H9 (cell line): ENCODE data around the gene DAB2IP. TPM values are rescaled to one million over a fixed set of nuclear protein-coding genes. Genes with fewer than 3 reads are reported as not detected.

Experiments
- DNase-seq: peaks from one replicate; pipeline ENCODE4 v3.0.0-alpha.2; 2017
- H2AFZ ChIP-seq: one replicate; pipeline ENCODE4 v1.6.1; 2013; ENCODE audit warnings: mild to moderate bottlenecking, low read length, control low read depth, moderate library complexity
- H2AK5ac ChIP-seq: 2 replicates; pipeline ENCODE4 v1.6.1; 2013; ENCODE audit warnings: low read length, control low read depth, mixed read lengths; ENCODE audit not compliant: insufficient read length
- H2BK120ac ChIP-seq: one replicate; pipeline ENCODE4 v1.6.1; 2013; ENCODE audit warnings: low read depth, mild to moderate bottlenecking, low read length, control low read depth, inconsistent platforms; ENCODE audit not compliant: poor library complexity, severe bottlenecking
- H2BK12ac ChIP-seq: 2 replicates; pipeline ENCODE4 v1.6.1; 2013; ENCODE audit warnings: low read length, control low read depth, mixed read lengths, low read depth; ENCODE audit not compliant: insufficient read length
- H2BK15ac ChIP-seq: 2 replicates; pipeline ENCODE4 v1.6.1; 2013; ENCODE audit warnings: low read depth, low read length, control low read depth
- H2BK20ac ChIP-seq: one replicate; pipeline ENCODE4 v1.6.1; 2013; ENCODE audit warnings: low read depth, mild to moderate bottlenecking, low read length, control low read depth, inconsistent platforms; ENCODE audit not compliant: poor library complexity, severe bottlenecking
- H2BK5ac ChIP-seq: 2 replicates; pipeline ENCODE4 v1.6.1; 2013; ENCODE audit warnings: low read length, control low read depth, mixed read lengths; ENCODE audit not compliant: insufficient read length
- H3K14ac ChIP-seq: 2 replicates; pipeline ENCODE4 v1.6.1; 2013; ENCODE audit warnings: low read length, control low read depth; ENCODE audit not compliant: insufficient read depth
- H3K18ac ChIP-seq: 2 replicates; pipeline ENCODE4 v1.6.1; 2013; ENCODE audit warnings: low read depth, mild to moderate bottlenecking, mixed read lengths, low read length, control low read depth; ENCODE audit not compliant: insufficient read length
- H3K23ac ChIP-seq: 2 replicates; pipeline ENCODE4 v1.6.1; 2013; ENCODE audit warnings: low read length, control low read depth, mixed read lengths, low read depth; ENCODE audit not compliant: insufficient read length
- H3K23me2 ChIP-seq: 2 replicates; pipeline ENCODE4 v1.6.1; 2013; ENCODE audit warnings: low read depth, mild to moderate bottlenecking, mixed read lengths, low read length, control low read depth; ENCODE audit not compliant: insufficient read length, poor library complexity, severe bottlenecking
- H3K27ac ChIP-seq: 2 replicates; pipeline ENCODE4 v1.5.1; 2013; ENCODE audit warnings: low read length, control low read depth, mixed read lengths, low read depth; ENCODE audit not compliant: insufficient read length
- H3K27me3 ChIP-seq: 2 replicates; pipeline ENCODE4 v1.6.1; 2013; ENCODE audit warnings: low read length, control low read depth, inconsistent platforms; ENCODE audit not compliant: insufficient read depth
- H3K4ac ChIP-seq: 2 replicates; pipeline ENCODE4 v1.6.1; 2013; ENCODE audit warnings: low read depth, mild to moderate bottlenecking, control low read depth, inconsistent platforms, low read length, moderate library complexity
- H3K4me1 ChIP-seq: 2 replicates; pipeline ENCODE4 v1.6.1; 2013; ENCODE audit warnings: low read length, control low read depth, inconsistent platforms; ENCODE audit not compliant: insufficient read depth
- H3K4me2 ChIP-seq: 2 replicates; pipeline ENCODE4 v1.6.1; 2013; ENCODE audit warnings: low read length, control low read depth, mixed read lengths; ENCODE audit not compliant: insufficient read length, insufficient read depth
- H3K56ac ChIP-seq: 2 replicates; pipeline ENCODE4 v1.6.1; 2013; ENCODE audit warnings: low read depth, mild to moderate bottlenecking, mixed read lengths, low read length, control low read depth; ENCODE audit not compliant: insufficient read length
- H3K79me1 ChIP-seq: 2 replicates; pipeline ENCODE4 v1.6.1; 2013; ENCODE audit warnings: low read depth, mild to moderate bottlenecking, moderate library complexity, low read length, control low read depth, inconsistent platforms; ENCODE audit not compliant: insufficient read depth, poor library complexity, severe bottlenecking
- H3K79me2 ChIP-seq: 2 replicates; pipeline ENCODE4 v1.6.1; 2013; ENCODE audit warnings: low read length, control low read depth, inconsistent platforms; ENCODE audit not compliant: insufficient read depth
- H3K9ac ChIP-seq: 2 replicates; pipeline ENCODE4 v1.6.1; 2013; ENCODE audit warnings: low read length, control low read depth, mixed read lengths; ENCODE audit not compliant: insufficient read length; ENCODE audit errors: extremely low read depth
- H3K9me3 ChIP-seq: one replicate; pipeline ENCODE4 v1.6.1; 2013; ENCODE audit warnings: low read depth, low read length, inconsistent platforms; ENCODE audit not compliant: control insufficient read depth
- H3T11ph ChIP-seq: one replicate; pipeline ENCODE4 v1.6.1; 2013; ENCODE audit warnings: mild to moderate bottlenecking, low read length, control low read depth, inconsistent platforms
- H4K20me1 ChIP-seq: one replicate; pipeline ENCODE4 v1.6.1; 2013; ENCODE audit not compliant: control insufficient read depth, insufficient read length, insufficient read depth
- H4K5ac ChIP-seq: 2 replicates; pipeline ENCODE4 v1.6.1; 2013; ENCODE audit warnings: low read depth, mild to moderate bottlenecking, mixed read lengths, low read length, control low read depth; ENCODE audit not compliant: insufficient read length
- H4K8ac ChIP-seq: replicated peaks from 2 replicates; pipeline ENCODE4 v1.6.1; 2013; ENCODE audit warnings: low read length, control low read depth, mixed read lengths, low read depth; ENCODE audit not compliant: insufficient read length
- H4K91ac ChIP-seq: 2 replicates; pipeline ENCODE4 v1.6.1; 2013; ENCODE audit warnings: low read depth, mild to moderate bottlenecking, moderate library complexity, mixed read lengths, low read length, control low read depth; ENCODE audit not compliant: insufficient read length
- H3K27ac Mint-ChIP-seq, 3 experiments: 2 replicates in 2 of 3; 3 replicates in 1 of 3; pipeline ENCODE4 v1.8.0; 2020 to 2021; ENCODE audit warnings: mixed read lengths in 3 of 3, mild to moderate bottlenecking in 1 of 3, moderate library complexity in 1 of 3
- H3K27me3 Mint-ChIP-seq: 2 replicates; pipeline ENCODE4 v1.8.0; 2021; ENCODE audit warnings: low read depth, mild to moderate bottlenecking, moderate library complexity, mixed read lengths
- H3K36me3 Mint-ChIP-seq, 3 experiments: 2 replicates in 2 of 3; 3 replicates in 1 of 3; pipeline ENCODE4 v1.8.0; 2020 to 2021; ENCODE audit warnings: low read depth in 3 of 3, mixed read lengths in 3 of 3; ENCODE audit not compliant: insufficient read depth in 1 of 3
- H3K4me1 Mint-ChIP-seq, 2 experiments: 2 replicates each; pipeline ENCODE4 v1.8.0; 2020; ENCODE audit warnings: mixed read lengths in 2 of 2
- H3K4me3 Mint-ChIP-seq, 2 experiments: 2 replicates in 1 of 2; 3 replicates in 1 of 2; pipeline ENCODE4 v1.8.0; 2020 to 2021; ENCODE audit warnings: mild to moderate bottlenecking in 2 of 2, mixed read lengths in 2 of 2, moderate library complexity in 1 of 2
- H3K9me3 Mint-ChIP-seq, 2 experiments: 2 replicates in 1 of 2; 3 replicates in 1 of 2; pipeline ENCODE4 v1.8.0; 2020; ENCODE audit warnings: mild to moderate bottlenecking in 2 of 2, mixed read lengths in 2 of 2, moderate library complexity in 1 of 2
- CTCF ChIP-seq: fragments of 200-600 bp; sonication (generic); conservative IDR thresholded peaks from 3 replicates; pipeline ENCODE4 v1.8.0; 2021; ENCODE audit warnings: antibody characterized with exemption, mild to moderate bottlenecking
- WGBS: extraction: QIAGEN DNeasy Blood & Tissue Kit; methylation state at CpG from one replicate; pipeline ENCODE4 v1.1.7; 2013; ENCODE audit warnings: missing lambda C conversion rate, low lambda C conversion rate, mixed read lengths; ENCODE audit not compliant: insufficient read length; ENCODE audit errors: extremely low coverage; 5-methylcytosine and 5-hydroxymethylcytosine counted together
- total RNA-seq: library from RNA; stranded (reverse); gene quantifications from 2 replicates; pipeline ENCODE4 v1.2.1, GENCODE V29; 2021

DAB2IP gene
- total RNA-seq, 1 experiment from 2014 or later, result 22.6 TPM

GRCh38 chr9:121603028-121603427 is 48.4 kb upstream of the DAB2IP start:
- H2BK12ac ChIP-seq, result no peak overlapping the region
- H4K91ac ChIP-seq, result no peak overlapping the region
- no peak for DNase-seq
- Mint-ChIP-seq H3K4me3 (no peak overlapping the region), H3K27ac (peak overlapping the region in 1 of 3 experiments; percentile 66; a peak in 1 of 7 replicates), H3K4me1 (peaks cover 25 to 27% of the 10 kb centered on the region in 2 experiments), H3K27me3 (peaks cover 22% of the 10 kb centered on the region), H3K9me3 (no peaks in the 10 kb centered on the region), H3K36me3 (no peaks in the 10 kb centered on the region)
- no CpG with 5 or more reads among the region's 7 CpGs for WGBS
- peaks cover 17% of the 10 kb centered on the region for H3K23me2 ChIP-seq
- H3K4ac ChIP-seq, result no peak overlapping the region
- H2BK120ac ChIP-seq, result no peak overlapping the region
- no peak overlapping the region for H3K4me2 ChIP-seq
- no peaks in the 10 kb centered on the region for H3K79me2 ChIP-seq
- H2BK15ac ChIP-seq, result no peak overlapping the region
- H3K9me3 ChIP-seq, result no peaks in the 10 kb centered on the region
- no peak overlapping the region for H2BK20ac ChIP-seq
- H2AK5ac ChIP-seq, result no peak overlapping the region
- H3K23ac ChIP-seq, result no peak overlapping the region
- H3K56ac ChIP-seq, result no peak overlapping the region
- no peak overlapping the region for H3K9ac ChIP-seq
- no peaks in the 10 kb centered on the region for H3K79me1 ChIP-seq
- no peak overlapping the region for H3K18ac ChIP-seq
- peak overlapping the region; percentile 14 for H2BK5ac ChIP-seq
- H3K4me1 ChIP-seq, result peaks cover 6% of the 10 kb centered on the region; the same call in 1 of the 2 replicates
- H2AFZ ChIP-seq, result no peak overlapping the region
- no peak overlapping the region for H4K8ac ChIP-seq
- no peak overlapping the region for H3T11ph ChIP-seq
- H4K20me1 ChIP-seq, result no peaks in the 10 kb centered on the region
- H3K27ac ChIP-seq, result no peak overlapping the region
- no peaks in the 10 kb centered on the region for H3K27me3 ChIP-seq
- no peak for TF ChIP-seq CTCF
- H3K14ac ChIP-seq, result no peak overlapping the region; the same call in 1 of the 2 replicates
- H4K5ac ChIP-seq, result no peak overlapping the region
